Esophagus muscularis mucosa (tissue), 4 donors: ENCODE results near the gene CENPB.

Experiments
- CTCF ChIP-seq, 3 experiments: fragments of 200-600 bp in 2 of 3; fragments of 450-650 bp in 1 of 3; sonication (generic) in 2 of 3; IDR thresholded peaks; one replicate each; pipeline ENCODE4 v1.5.1; 2017 to 2019; ENCODE audit warnings: antibody characterized with exemption in 3 of 3, mild to moderate bottlenecking in 2 of 3, moderate library complexity in 1 of 3
- EP300 ChIP-seq: sonication (generic); formaldehyde crosslinking; IDR thresholded peaks from one replicate; pipeline ENCODE4 v1.6.1; 2017; ENCODE audit warnings: antibody characterized with exemption
- POLR2A ChIP-seq: fragments of 450-650 bp; IDR thresholded peaks from one replicate; pipeline ENCODE4 v1.6.1; 2017; ENCODE audit warnings: antibody characterized with exemption, moderate library complexity, mild to moderate bottlenecking, low read depth

GRCh38 chr20:3784863-3785239 is 1.7 kb downstream of the CENPB start:
- no peak for TF ChIP-seq CTCF (IDR thresholded peaks at IDR 0.05)
- no peak for TF ChIP-seq EP300
- TF ChIP-seq POLR2A = no peak
